Epithelial cell of proximal tubule (primary cell): ENCODE data around the gene SLC35E2B. TPM values are rescaled to one million over a fixed set of nuclear protein-coding genes. Genes with fewer than 3 reads are reported as not detected.
"Not testable (repeated sequence)": the region's sequence is repeated elsewhere in the genome, so short reads cannot be mapped to it uniquely, and the experiment has no call there.

Experiments
- DNase-seq: peaks from one replicate; pipeline ENCODE4 v3.0.0-alpha.2; 2011; ENCODE audit warnings: low read depth
- H3K4me3 ChIP-seq: 2 replicates; pipeline ENCODE4 v1.5.1; 2011; ENCODE audit warnings: low read depth, mild to moderate bottlenecking, low read length
- total RNA-seq: library from RNA; depleted of rRNA; stranded (reverse); fragments of >200 nt; gene quantifications from 2 replicates; pipeline ENCODE4 v1.2.3, GENCODE V29; 2015
- TF ChIP-seq, protein P1 (sequence below): conservative IDR thresholded peaks from 2 replicates; pipeline ENCODE4 v1.5.1; 2012; ENCODE audit warnings: low read depth, mild to moderate bottlenecking, low read length

Gene SLC35E2B
- total RNA-seq, 1 donor from 2014 or later, result 22.8 TPM

DNA sequence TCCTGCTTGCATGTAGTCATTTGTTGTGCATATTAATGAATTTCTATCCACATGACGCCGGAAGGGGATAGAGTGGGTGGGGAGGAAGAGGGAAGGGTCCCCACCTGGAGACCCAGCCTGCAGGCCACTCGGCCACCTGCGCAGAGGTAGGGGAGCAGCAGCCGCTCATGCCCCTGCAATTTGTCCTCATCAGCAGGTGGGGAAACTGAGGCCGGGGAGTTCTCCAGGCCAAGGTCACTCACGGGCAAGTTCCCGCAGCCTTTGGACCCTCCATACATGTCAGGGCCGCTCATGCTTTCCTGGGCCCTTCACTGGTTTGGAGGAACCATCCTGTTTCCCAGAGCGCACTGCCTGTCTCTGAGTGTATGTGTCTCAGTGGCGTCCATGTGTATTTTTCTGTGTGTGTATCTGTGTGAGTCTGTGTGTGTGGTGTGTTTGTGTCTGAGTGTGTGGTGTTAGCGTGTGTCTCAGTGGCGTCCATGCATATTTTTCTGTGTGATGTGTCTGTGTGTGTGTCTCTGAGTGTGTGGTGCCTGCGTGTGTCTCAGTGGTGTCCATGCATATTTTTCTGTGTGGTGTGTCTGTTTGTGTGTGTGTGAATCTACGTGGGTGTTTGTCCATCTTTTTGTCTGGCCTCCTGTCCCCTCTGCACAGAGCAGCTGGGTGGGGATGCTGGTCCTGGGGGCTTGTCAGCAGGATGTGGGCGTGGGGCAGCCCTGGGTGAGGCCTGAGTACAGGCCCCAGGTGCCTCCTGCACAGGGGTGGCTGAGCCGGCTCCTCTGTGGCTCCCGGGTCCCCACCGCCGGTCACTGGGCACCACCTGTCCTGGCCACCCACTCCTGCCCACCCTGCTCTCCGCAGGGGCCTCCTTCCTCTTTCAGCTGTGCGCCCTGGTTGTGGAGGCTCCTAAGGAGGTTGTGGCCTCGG is 4.1 kb upstream of the SLC35E2B start:
- DNase-seq, H3K4me3 ChIP-seq: not testable (repeated sequence)

DNA sequence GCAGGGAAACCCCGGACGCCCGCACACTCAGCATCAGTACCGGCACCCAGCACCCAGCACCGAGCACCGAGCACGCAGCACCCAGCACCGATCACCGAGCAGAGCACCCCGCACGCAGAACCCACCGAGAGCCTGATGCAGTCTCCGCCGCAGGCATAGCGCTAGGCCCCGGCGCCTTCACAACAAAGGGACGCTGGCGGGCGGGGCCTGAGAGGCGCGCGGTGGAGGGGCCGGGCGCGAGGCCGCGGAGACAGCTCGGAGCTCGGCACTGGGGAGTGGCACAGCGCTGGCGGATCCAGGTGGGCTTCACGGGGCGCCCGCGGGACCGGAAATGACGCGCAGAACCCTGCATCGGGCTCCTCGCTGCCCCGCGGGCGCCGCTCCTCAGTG is 276 bp downstream of the SLC35E2B start:
- H3K4me3 ChIP-seq, result peak overlapping the region; percentile 55
- not testable (repeated sequence) for DNase-seq

DNA sequence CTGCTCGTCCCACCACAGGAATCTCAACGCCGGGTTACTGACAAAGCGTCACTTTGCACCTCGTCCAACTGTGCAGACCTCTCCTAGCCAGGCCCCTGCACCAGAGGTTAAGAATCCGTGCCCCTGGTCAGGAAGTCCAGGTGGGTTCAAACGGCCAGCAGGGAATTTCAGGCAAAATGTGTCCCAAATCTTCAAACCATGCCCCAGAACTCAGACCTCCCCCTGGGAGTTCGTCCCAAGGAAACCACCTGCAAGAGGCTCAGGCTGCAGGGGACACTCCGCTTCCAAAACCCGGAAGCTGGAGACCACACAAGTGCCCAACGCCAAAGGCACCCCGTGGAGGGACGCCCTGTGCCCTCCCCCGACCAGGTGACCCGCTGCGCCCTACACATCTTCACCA is 1.2 kb downstream of the SLC35E2B start:
- H3K4me3 ChIP-seq, result peak overlapping the region; percentile 44
- not testable (repeated sequence) for DNase-seq

DNA sequence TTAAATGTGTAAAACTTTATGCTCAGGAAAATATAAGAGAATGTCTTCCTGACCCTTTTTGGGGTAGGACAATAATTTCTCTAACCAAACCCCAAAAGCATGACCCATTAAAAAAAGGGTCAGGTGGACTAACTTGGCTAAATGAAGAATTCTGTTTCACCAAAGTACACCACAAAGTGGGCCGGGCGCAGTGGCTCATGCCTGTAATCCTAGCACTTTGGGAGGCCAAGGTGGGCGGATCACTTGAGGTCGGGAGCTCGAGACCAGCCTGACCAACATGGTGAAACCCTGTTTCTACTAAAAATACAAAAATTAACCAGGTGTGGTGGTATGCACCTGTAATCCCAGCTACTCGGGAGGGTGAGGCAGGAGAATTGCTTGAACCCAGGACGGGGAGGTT is 3.1 kb downstream of the SLC35E2B start:
- not testable (repeated sequence) for DNase-seq, H3K4me3 ChIP-seq

DNA sequence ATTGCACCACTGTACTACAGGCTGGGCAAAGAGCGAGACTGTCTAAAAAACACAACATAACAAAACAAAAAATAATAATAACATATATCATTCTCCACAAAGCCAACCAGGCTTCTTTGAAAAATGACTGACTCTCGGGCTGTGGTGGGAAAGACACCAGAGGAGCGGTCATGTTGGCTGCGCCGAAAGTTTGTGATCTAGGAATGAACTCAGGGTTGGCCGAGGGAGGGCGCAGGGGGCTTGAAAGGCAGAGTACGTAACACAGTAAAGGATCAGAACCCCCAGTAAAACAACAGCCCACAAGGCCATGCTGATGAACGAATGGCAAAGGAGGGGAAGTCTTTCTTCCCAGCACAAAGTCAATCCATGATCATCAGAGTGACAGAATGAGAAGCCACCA is 4.7 kb downstream of the SLC35E2B start:
- TF ChIP-seq, protein P1, sequence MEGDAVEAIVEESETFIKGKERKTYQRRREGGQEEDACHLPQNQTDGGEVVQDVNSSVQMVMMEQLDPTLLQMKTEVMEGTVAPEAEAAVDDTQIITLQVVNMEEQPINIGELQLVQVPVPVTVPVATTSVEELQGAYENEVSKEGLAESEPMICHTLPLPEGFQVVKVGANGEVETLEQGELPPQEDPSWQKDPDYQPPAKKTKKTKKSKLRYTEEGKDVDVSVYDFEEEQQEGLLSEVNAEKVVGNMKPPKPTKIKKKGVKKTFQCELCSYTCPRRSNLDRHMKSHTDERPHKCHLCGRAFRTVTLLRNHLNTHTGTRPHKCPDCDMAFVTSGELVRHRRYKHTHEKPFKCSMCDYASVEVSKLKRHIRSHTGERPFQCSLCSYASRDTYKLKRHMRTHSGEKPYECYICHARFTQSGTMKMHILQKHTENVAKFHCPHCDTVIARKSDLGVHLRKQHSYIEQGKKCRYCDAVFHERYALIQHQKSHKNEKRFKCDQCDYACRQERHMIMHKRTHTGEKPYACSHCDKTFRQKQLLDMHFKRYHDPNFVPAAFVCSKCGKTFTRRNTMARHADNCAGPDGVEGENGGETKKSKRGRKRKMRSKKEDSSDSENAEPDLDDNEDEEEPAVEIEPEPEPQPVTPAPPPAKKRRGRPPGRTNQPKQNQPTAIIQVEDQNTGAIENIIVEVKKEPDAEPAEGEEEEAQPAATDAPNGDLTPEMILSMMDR, result no peak
- no peak overlapping the region for H3K4me3 ChIP-seq
- no peak for DNase-seq

DNA sequence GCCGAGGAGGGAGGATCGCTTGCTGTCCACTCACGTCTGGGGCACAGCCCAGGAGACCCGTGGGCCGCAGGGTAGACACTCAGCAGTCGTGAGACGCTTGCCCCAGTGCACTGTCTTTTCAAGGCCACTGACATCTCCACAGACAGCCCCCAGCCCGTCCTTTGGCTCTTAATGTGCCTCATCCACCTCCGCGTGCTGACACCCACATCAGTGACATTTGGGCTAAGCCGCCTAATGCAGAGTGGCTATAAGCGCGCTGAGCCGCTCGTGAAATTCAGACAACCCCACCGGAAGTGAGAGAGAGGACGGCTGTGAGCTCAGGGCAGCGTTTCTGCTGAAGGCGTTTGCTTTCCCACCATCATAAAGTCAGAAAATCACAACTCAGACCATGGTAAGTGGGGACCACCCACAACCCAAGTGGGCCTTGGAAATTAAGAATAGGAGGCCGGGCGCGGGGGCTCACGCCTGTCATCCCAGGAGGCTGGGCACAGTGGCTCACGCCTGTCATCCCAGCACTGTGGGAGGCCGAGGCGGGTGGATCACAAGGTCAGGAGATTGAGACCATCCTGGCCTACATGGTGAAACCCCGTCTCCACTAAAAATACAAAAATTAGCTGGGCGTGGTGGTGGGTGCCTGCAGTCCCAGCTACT is 8.4 kb downstream of the SLC35E2B start:
- no peak for DNase-seq
- TF ChIP-seq, protein P1, result no peak
- H3K4me3 ChIP-seq, result no peak overlapping the region

DNA sequence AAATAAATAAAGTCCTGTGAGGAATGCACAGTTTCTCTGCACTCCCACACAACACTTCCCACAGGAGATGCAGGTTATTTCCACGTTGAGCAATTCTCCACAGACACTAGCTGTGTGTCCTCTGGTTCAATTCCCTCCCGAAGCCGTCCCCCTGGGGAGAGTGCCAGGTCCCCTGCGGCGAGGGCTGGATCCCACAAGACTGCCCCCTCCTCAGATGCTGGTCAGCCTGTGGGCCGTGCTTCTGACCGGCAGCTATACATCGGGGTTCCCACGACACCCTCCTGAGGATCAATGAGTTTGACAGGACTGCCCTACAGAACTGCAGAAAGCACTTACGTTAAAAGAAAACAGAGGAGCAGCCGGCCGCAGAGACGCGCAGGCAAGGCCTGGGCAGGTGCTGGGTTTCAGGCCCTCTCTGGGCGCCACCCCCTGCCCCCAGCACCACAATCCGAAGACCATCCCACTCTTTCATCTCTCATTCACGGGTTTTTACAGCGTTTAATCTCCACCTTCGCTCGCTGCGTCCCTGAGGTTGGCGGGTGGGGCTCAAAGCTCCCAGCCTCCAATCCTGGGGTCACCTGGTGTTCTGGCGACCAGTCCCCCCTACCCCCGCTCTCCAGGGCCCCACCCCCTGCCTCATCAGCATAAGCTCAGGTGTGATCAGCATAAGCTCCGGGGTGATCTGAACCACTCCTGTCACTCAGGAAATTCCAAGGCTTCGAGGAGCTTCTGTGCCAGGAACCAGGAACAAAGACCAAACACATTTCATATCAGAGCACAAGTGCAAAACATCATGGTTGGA is 9.3 kb downstream of the SLC35E2B start:
- H3K4me3 ChIP-seq, result no peak overlapping the region
- no peak for DNase-seq
- TF ChIP-seq, protein P1, result no peak

DNA sequence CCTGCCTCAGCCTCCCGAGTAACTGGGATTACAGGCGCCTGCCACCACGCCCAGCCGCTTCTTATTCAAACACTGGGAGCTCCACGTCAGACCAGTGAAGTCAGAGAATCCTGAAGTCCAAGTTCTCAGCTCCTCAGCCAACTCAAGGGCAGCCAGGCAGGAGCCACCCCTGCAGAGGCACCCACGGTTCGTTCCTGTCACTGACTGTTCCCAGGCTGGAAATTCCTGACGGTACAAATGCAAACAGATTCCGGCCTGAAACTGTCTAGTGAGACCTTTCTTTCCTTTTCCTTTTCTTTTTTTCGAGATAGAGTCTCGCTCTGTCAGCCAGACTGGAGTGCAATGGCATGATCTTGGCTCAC is 11.7 kb downstream of the SLC35E2B start:
- H3K4me3 ChIP-seq, result no peak overlapping the region

More for the DNA sequence above, 11.7 kb downstream of the SLC35E2B start:
- TF ChIP-seq, protein P1, result no peak
- DNase-seq, result no peak
